Hepatocyte (in vitro differentiated cells): Measurements from ENCODE around the gene HOXC6. TPM values are rescaled to one million over a fixed set of nuclear protein-coding genes. Genes with fewer than 3 reads are reported as not detected.

Experiments used
- DNase-seq: peaks from one replicate; pipeline ENCODE4 v3.0.0-alpha.2; 2016; ENCODE audit warnings: low spot score
- H2AFZ ChIP-seq: fragments of 200-600 bp; sonication (generic); 2 replicates; pipeline ENCODE4 v1.6.0; 2016; ENCODE audit warnings: antibody characterized with exemption, mild to moderate bottlenecking
- H3K27ac ChIP-seq: fragments of 200-600 bp; sonication (generic); 2 replicates; pipeline ENCODE4 v1.5.1; 2016; ENCODE audit warnings: mild to moderate bottlenecking
- H3K27me3 ChIP-seq: fragments of 200-600 bp; sonication (generic); 2 replicates; pipeline ENCODE4 v1.6.1; 2016
- H3K36me3 ChIP-seq: fragments of 200-600 bp; sonication (generic); replicated peaks from 2 replicates; pipeline ENCODE4 v1.5.1; 2016; ENCODE audit warnings: low read depth; ENCODE audit not compliant: insufficient read depth
- H3K4me1 ChIP-seq: fragments of 200-600 bp; sonication (generic); 2 replicates; pipeline ENCODE4 v1.5.1; 2016; ENCODE audit warnings: mild to moderate bottlenecking, moderate library complexity; ENCODE audit not compliant: insufficient read depth
- H3K4me2 ChIP-seq: fragments of 200-600 bp; sonication (generic); 2 replicates; pipeline ENCODE4 v1.6.0; 2016
- H3K4me3 ChIP-seq: fragments of 200-600 bp; sonication (generic); 2 replicates; pipeline ENCODE4 v1.5.1; 2016; ENCODE audit warnings: mild to moderate bottlenecking
- H3K79me2 ChIP-seq: fragments of 200-600 bp; sonication (generic); 2 replicates; pipeline ENCODE4 v1.6.0; 2017; ENCODE audit warnings: mild to moderate bottlenecking
- H3K9me2 ChIP-seq: fragments of 200-600 bp; sonication (generic); replicated peaks from 2 replicates; pipeline ENCODE4 v1.6.0; 2017; ENCODE audit warnings: mild to moderate bottlenecking; ENCODE audit not compliant: insufficient read depth
- H3K9me3 ChIP-seq: fragments of 200-600 bp; sonication (generic); 2 replicates; pipeline ENCODE4 v1.5.1; 2016; ENCODE audit warnings: low read depth, mild to moderate bottlenecking
- H4K20me1 ChIP-seq: fragments of 200-600 bp; sonication (generic); 2 replicates; pipeline ENCODE4 v1.6.0; 2016; ENCODE audit warnings: mild to moderate bottlenecking; ENCODE audit not compliant: insufficient read depth, poor library complexity, severe bottlenecking
- EZH2 ChIP-seq: fragments of 200-600 bp; sonication (generic); IDR thresholded peaks from 2 replicates; pipeline ENCODE4 v1.6.1; 2016; ENCODE audit warnings: antibody characterized with exemption, mild to moderate bottlenecking, borderline replicate concordance
- EZH2phosphoT487 ChIP-seq: fragments of 200-600 bp; sonication (generic); IDR thresholded peaks from one replicate; pipeline ENCODE4 v1.6.1; 2018; ENCODE audit warnings: antibody characterized with exemption, mild to moderate bottlenecking, low read depth, moderate library complexity; ENCODE audit not compliant: unreplicated experiment, severe bottlenecking
- WGBS: methylation state at CpG from one replicate; pipeline ENCODE4 v1.1.6; 2016; ENCODE audit warnings: low lambda C conversion rate; ENCODE audit errors: missing lambda C conversion rate; 5-methylcytosine and 5-hydroxymethylcytosine counted together
- polyA plus RNA-seq: library from polyadenylated mRNA; unstranded; fragments of >200 nt; fragmentation: Nextera tagmentation; extraction: Ambion mirVana; gene quantifications from 2 replicates; pipeline ENCODE4 v1.2.1, GENCODE V29; 2016
- total RNA-seq: library from RNA; depleted of rRNA; stranded (reverse); fragments of >200 nt; gene quantifications from 2 replicates; pipeline ENCODE4 v1.2.3, GENCODE V29; 2014
- TF ChIP-seq, protein P1 (sequence below): fragments of 200-600 bp; sonication (generic); IDR thresholded peaks from 2 replicates; pipeline ENCODE4 v1.5.1; 2016; ENCODE audit warnings: antibody characterized with exemption, mild to moderate bottlenecking; ENCODE audit not compliant: poor library complexity

Gene HOXC6
- total and polyA plus RNA-seq, 2 experiments from 2014 or later: 4.5 to 11.1 TPM

DNA sequence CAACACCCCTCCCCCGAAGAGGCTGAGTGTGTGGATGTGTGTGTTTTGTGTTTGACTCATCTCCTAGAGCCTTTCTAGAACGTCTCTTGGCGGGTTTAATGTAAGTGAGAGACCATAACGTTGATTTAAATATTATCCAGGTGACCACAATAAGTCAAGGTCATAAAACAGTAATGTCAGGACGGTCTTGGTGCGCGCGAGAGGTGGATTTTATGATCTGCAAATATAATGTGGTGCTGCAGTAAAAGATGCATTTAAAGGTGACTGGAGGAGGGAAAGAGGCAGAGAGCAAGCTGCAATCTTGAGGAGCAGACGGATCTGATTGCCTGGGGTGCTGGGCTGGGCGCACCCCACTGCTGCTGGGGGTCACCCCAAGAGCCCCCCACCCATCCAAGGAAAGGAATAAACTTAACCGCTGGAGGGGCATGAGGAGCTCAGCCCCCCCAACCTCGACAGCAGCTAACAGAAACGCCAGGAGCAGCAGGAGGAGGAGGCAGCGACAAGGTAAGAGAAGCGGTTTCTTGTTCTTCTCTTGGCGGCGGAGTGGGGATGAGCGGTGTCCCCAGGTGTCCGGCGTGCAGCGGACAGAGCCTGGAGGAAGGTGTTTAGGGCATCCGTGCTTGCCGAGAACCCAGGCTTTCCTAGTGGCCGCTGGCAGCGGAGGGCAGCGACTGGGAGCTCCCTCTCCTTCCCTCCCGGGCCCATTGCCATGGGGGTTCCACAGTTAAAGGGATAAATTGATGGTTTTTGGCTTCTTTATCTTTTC lies 37.7 kb upstream of the HOXC6 start:
- Histone ChIP-seq H3K4me1 (peaks cover 24% of the 10 kb centered on the region), H3K27ac (no peak overlapping the region), H3K4me2 (peak overlapping the region; percentile 53), H2AFZ (no peak overlapping the region), H3K9me2 (no peaks in the 10 kb centered on the region), H3K79me2 (no peaks in the 10 kb centered on the region), H3K27me3 (peaks cover 98% of the 10 kb centered on the region), H3K36me3 (no peaks in the 10 kb centered on the region), H4K20me1 (no peaks in the 10 kb centered on the region), H3K9me3 (no peaks in the 10 kb centered on the region), H3K4me3 (no peak overlapping the region)
- TF ChIP-seq, protein P1, sequence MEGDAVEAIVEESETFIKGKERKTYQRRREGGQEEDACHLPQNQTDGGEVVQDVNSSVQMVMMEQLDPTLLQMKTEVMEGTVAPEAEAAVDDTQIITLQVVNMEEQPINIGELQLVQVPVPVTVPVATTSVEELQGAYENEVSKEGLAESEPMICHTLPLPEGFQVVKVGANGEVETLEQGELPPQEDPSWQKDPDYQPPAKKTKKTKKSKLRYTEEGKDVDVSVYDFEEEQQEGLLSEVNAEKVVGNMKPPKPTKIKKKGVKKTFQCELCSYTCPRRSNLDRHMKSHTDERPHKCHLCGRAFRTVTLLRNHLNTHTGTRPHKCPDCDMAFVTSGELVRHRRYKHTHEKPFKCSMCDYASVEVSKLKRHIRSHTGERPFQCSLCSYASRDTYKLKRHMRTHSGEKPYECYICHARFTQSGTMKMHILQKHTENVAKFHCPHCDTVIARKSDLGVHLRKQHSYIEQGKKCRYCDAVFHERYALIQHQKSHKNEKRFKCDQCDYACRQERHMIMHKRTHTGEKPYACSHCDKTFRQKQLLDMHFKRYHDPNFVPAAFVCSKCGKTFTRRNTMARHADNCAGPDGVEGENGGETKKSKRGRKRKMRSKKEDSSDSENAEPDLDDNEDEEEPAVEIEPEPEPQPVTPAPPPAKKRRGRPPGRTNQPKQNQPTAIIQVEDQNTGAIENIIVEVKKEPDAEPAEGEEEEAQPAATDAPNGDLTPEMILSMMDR: no peak
- TF ChIP-seq EZH2 (peak; percentile 68), EZH2phosphoT487 (peak; percentile 45)
- WGBS: 12% methylated on average over 27 of the region's 27 CpGs
- DNase-seq: no peak

DNA sequence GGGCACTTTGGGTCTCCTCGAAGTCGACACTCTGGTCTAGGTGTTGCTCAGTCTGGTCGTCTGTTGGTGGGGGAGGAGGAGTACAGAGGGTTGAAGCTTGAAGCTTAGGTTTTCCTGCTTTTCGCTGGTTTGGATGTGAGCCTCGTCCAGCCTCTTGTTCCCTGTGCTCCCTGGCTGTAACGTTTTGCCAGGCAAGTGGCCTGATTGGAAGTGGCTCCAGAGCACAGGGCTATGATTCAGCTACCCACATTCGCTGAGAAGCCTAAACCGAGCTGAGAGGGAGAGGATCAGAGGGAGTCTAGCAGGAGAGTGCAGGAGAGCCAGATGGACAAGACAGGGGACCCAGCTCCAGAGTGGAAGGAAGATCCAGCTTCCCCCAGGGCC lies 37.2 kb upstream of the HOXC6 start:
- peaks cover 98% of the 10 kb centered on the region for H3K27me3 ChIP-seq
- peak overlapping the region; percentile 53 for H3K4me2 ChIP-seq
- H3K36me3 ChIP-seq: no peaks in the 10 kb centered on the region
- no peaks in the 10 kb centered on the region for H3K79me2 ChIP-seq
- H4K20me1 ChIP-seq: no peaks in the 10 kb centered on the region
- TF ChIP-seq EZH2 (no peak), EZH2phosphoT487 (no peak)
- TF ChIP-seq, protein P1: no peak
- H2AFZ ChIP-seq: no peak overlapping the region
- no peak overlapping the region for H3K4me3 ChIP-seq
- WGBS: 12% methylated on average over 8 of the region's 8 CpGs
- H3K9me2 ChIP-seq: no peaks in the 10 kb centered on the region
- peaks cover 25% of the 10 kb centered on the region for H3K4me1 ChIP-seq
- no peaks in the 10 kb centered on the region for H3K9me3 ChIP-seq
- no peak overlapping the region for H3K27ac ChIP-seq
- no peak for DNase-seq

DNA sequence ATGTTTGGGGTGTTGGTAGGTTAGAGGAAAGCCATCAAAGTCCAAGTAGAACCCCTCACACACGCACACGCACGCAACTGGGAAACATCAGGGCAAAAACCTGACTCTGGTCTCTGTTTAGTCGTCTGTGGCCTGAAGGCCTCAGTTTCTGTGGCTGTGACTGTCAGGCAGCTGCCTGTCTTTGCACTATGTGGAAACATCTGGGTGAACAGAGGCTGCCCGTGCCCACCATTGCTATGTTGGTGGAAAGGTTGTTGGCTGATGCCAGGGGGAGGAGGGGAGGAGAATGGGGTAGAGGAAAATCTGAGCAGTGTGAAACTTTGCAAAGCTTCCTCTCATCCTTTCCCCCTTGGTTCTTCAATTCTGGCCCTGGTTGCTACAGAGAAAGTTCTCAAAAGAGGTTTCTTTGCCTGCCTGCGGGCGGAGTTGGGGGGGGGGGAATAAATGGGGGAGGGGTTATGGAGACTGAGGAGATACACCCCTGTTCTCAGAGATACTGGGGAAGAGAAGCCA lies 35.8 kb upstream of the HOXC6 start:
- DNase-seq: no peak
- Histone ChIP-seq H3K36me3 (no peaks in the 10 kb centered on the region), H3K9me3 (no peaks in the 10 kb centered on the region), H3K4me3 (no peak overlapping the region), H3K27me3 (peaks cover 98% of the 10 kb centered on the region), H3K4me1 (peaks cover 23% of the 10 kb centered on the region), H3K4me2 (no peak overlapping the region), H3K27ac (no peak overlapping the region), H4K20me1 (no peaks in the 10 kb centered on the region), H3K79me2 (no peaks in the 10 kb centered on the region), H3K9me2 (no peaks in the 10 kb centered on the region), H2AFZ (no peak overlapping the region)
- no peak for TF ChIP-seq EZH2
- TF ChIP-seq EZH2phosphoT487: no peak
- TF ChIP-seq, protein P1: no peak
- WGBS: 51% methylated on average over 7 of the region's 7 CpGs
